Breast epithelium (tissue), 3 donors: Measurements from ENCODE around the gene WTAP.

Experiments
- CTCF ChIP-seq, 3 donors: fragments of 450-650 bp; IDR thresholded peaks; one replicate each; pipeline ENCODE4 v1.5.1; 2016 to 2017; ENCODE audit warnings: antibody characterized with exemption in 3 of 3, mild to moderate bottlenecking in 3 of 3, moderate library complexity in 3 of 3
- POLR2AphosphoS5 ChIP-seq, 3 donors: sonication (generic); formaldehyde crosslinking; IDR thresholded peaks; one replicate each; pipeline ENCODE4 v1.6.1; 2017; ENCODE audit warnings: antibody characterized with exemption in 3 of 3

- TF ChIP-seq POLR2AphosphoS5 (IDR thresholded peaks at IDR 0.05) (no peak), CTCF (IDR thresholded peaks at IDR 0.05) (no peak)
These were observed 8.7 kb upstream of the WTAP start for GRCh38 chr6:159718634-159719033.
